Measurements from ENCODE around the gene AQP1.

Gene AQP1

DNA sequence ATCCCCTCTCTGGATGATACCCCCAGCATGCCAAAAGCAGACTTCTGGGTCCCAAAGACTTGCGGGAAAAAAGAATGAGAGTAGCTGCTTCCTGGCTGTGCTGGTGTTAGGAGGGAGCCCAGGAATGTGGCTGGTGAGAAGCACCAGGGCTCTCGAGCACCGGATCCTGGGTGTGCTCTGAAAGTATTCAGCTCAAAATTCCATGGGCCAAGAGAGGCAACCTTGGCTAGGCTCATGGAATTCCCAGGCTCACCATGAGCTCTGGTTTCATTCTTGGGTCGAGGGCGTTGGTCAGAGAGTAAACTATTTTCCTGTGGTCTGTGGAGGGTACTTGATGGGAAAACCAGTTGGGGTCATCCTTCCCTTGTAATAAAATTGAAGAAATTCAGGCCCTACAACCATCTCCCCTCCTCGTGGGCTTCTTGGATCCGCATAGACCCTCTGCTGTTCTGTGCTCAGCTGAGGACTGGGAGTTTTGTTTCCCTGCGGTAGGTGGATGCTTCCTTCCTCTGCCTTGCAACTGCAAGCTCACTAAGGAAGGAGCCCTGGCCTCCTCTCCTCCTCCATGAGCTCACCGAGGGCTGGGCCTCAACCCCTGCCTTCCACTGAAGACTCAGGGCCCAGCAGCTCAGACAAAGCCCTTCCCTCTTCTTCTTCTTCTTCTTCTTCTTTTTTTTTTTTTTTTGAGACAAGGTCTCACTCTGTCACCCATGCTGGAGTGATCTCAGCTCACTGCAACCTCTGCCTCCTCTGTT lies 34.5 kb upstream of the AQP1 start:
- Mint-ChIP-seq H3K27ac (no peak overlapping the region), H3K27me3 (no peaks in the 10 kb centered on the region)

DNA sequence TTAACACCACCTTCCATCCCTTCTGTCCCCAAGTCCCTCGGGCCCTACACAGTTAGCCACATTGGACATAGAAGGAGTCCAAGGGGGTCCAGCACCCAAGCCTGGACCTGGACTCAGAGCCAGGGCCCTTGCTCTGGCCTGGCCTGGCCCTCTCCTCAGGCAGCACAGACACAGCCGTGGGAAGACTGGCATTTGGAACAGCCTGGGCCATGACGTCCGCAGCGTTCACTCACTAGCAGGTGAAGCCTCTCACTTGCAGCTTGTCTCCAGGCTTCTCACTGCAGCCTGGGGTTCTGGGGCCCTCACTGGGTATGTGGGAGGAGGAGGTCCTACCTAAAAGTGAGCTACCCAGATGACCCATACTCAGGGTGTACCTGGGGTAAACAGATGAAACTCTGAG lies 33.7 kb upstream of the AQP1 start:
- H3K36me3 Mint-ChIP-seq (ENCODE audit: low read depth), result no peaks in the 10 kb centered on the region
- H3K4me1 Mint-ChIP-seq (ENCODE audit: low read depth), result no peaks in the 10 kb centered on the region
- H3K27me3 Mint-ChIP-seq, result no peaks in the 10 kb centered on the region
- no peaks in the 10 kb centered on the region for H3K9me3 Mint-ChIP-seq
- H3K4me3 Mint-ChIP-seq, result no peak overlapping the region
- H3K27ac Mint-ChIP-seq, result no peak overlapping the region
- no peak for DNase-seq

More for the DNA sequence above, 34.5 kb upstream of the AQP1 start:
- no peaks in the 10 kb centered on the region for H3K4me1 Mint-ChIP-seq (ENCODE audit: low read depth)
- no peaks in the 10 kb centered on the region for H3K9me3 Mint-ChIP-seq
- H3K36me3 Mint-ChIP-seq (ENCODE audit: low read depth), result no peaks in the 10 kb centered on the region
- no peak overlapping the region for H3K4me3 Mint-ChIP-seq
- DNase-seq, result no peak

DNA sequence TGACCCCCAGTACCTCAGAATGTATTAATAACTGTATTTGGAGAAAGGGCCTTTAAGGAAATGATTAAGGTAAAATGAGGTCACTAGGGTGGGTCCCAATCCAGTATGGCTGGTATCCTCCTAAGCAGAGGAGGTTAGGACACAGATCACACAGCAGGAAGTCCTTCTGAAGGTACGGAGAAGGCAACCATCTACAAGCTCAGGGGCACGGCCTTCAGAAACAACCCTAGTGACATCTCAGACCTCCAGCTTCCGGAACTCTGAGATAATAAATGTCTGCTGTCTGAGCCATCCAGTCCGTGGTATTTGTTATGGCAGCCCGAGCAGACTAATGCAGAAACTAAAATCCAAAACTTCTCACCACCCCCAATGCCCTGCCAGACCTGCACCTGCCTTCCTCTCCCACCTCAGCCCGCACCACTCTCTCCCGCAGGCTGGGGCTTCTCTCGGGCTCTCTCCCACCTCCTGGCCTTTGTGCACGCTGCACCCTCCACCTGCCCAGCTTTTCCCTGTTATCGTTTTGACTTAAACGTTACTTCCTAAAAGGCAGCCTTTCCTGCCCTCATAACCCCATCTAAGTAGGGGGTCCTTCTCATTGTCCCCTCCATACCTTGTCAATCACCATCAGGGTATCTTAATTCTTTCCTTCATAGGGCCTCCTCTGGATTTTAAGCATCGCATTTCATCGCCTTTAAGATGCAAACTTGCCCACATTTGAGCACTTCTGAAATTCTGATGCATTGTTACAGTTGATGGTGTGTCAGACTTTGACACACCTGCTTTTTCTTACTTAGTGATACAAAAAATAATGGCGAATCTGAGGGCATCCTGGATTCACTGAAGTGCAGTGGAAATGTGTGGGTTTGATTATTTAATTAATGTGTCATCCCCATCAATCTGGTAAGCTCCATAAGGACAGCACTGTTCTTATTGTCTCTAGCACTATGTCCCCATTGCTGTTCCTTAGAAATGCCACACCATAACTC lies 32.2 kb upstream of the AQP1 start:
- Mint-ChIP-seq H3K9me3 (no peaks in the 10 kb centered on the region), H3K27me3 (no peaks in the 10 kb centered on the region), H3K36me3 (ENCODE audit: low read depth) (no peaks in the 10 kb centered on the region), H3K4me3 (no peak overlapping the region), H3K27ac (no peak overlapping the region), H3K4me1 (ENCODE audit: low read depth) (no peaks in the 10 kb centered on the region)
- DNase-seq, result no peak

DNA sequence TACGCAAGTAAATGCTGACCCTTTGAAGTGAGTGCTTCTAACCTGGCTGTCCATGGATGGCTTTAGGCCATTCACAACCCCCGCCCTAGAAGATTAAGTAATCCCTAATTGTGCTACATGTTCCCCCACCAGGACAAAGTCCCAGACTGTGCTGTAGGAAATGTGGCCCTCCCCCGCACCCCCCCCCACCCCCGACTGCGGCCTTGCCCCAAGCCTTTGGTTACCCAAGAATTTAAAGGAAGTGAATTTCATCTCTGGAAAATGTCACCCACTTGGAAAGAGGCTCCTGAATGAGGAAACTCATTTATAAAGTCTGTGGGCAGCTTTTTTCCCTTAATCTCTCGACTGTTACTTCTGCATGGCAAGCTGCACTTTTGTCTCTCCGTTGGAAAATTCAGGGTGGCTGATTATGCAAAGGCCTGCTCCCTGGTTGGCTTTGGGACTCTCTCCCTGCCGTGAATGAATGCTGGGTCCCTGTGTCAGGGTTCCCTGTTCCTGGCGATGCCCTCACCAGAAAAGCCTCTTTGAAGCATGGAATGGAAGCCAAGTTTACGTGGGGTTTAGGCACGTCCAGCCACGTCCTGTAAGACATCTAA lies 31.4 kb upstream of the AQP1 start:
- Mint-ChIP-seq H3K4me1 (ENCODE audit: low read depth) (no peaks in the 10 kb centered on the region), H3K36me3 (ENCODE audit: low read depth) (no peaks in the 10 kb centered on the region), H3K9me3 (no peaks in the 10 kb centered on the region), H3K27me3 (no peaks in the 10 kb centered on the region), H3K27ac (no peak overlapping the region), H3K4me3 (no peak overlapping the region)
- no peak for DNase-seq

DNA sequence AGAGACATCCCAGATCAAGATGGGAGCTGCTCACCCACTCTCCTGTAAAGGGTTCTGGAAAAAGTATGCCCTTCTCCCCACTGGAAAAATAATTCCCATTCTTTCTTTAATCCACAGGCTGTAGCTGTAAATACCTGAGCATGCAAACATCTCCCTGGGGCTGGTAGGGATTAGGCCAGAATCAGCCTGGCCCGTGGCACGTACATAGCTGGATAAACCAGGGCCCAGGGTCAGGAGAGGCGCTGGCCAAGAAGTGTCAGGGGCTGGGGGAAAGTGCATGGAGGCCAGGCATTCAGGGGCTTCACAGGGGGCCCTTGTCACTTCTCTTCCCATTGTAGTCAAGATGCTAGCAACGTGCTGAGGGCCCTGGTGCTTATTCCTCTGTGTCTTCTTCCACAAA lies 30.7 kb upstream of the AQP1 start:
- H3K9me3 Mint-ChIP-seq, result no peaks in the 10 kb centered on the region
- H3K36me3 Mint-ChIP-seq (ENCODE audit: low read depth), result no peaks in the 10 kb centered on the region
- no peak for DNase-seq
- no peaks in the 10 kb centered on the region for H3K27me3 Mint-ChIP-seq
- no peak overlapping the region for H3K27ac Mint-ChIP-seq
- H3K4me1 Mint-ChIP-seq (ENCODE audit: low read depth), result no peaks in the 10 kb centered on the region
- H3K4me3 Mint-ChIP-seq, result no peak overlapping the region

DNA sequence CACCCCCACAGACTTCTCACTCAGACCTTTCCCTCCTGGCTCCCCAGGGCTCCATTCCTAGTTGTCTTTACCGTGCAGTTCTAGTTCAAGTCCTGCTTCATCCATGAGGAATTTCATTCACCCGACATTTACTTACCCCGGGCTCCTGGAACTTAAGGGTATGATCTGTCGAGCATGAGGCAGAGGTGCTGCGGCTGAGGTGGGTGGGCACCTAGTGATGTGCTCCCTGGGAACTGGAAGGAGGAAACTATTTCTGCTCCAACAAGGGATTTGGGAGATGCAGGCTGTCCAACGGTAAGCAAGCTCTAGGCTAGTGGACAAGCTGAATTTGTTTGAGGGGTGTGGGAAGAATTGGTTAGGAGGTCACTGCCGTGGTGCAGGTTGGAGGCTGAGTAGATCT lies 30.2 kb upstream of the AQP1 start:
- Mint-ChIP-seq H3K27me3 (no peaks in the 10 kb centered on the region), H3K9me3 (no peaks in the 10 kb centered on the region), H3K4me3 (no peak overlapping the region), H3K27ac (no peak overlapping the region), H3K4me1 (ENCODE audit: low read depth) (no peaks in the 10 kb centered on the region), H3K36me3 (ENCODE audit: low read depth) (no peaks in the 10 kb centered on the region)
- DNase-seq, result no peak

DNA sequence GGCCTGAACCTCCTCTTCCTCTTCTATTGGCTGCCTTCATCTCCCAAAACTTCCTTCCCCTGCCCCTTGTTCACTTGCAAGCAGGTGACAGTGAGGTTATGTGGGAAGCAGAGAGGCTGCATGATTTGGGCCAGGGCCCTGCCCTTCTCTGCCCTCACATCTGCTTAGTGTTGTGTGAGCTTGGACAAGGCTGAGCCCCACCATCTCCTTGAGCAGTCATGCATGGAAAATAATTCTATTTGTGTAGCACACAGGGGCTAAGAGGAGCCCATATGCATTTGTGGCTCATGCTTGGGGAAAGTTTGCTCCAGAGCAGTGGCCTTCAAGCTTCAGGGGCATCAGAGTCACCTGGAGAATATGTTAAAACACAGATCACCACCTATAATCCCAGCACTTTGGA lies 26.8 kb upstream of the AQP1 start:
- Mint-ChIP-seq H3K4me3 (no peak overlapping the region), H3K27ac (no peak overlapping the region), H3K27me3 (no peaks in the 10 kb centered on the region), H3K9me3 (no peaks in the 10 kb centered on the region), H3K4me1 (ENCODE audit: low read depth) (no peaks in the 10 kb centered on the region), H3K36me3 (ENCODE audit: low read depth) (no peaks in the 10 kb centered on the region)
- no peak for DNase-seq

DNA sequence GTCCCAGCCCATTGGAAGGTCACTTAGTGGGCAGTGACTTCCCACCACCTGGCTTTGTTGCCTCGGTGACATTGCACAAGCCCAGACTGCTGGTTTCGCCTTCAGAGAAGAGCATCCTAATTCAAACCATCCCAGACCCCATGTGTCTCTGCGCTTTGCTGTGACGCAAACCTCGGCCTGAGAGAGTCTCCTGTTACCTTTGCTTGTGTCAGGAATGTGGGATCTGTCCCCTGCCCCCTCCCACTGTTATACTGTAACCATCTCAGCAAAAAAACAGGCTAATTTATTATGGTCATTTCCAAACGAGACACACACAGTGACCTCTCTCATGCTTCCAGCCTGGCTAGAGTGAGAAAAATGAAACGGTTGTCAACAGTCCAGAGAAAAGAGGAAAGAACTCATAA lies 25.0 kb upstream of the AQP1 start:
- no peaks in the 10 kb centered on the region for H3K36me3 Mint-ChIP-seq (ENCODE audit: low read depth)
- H3K9me3 Mint-ChIP-seq, result peaks cover 5% of the 10 kb centered on the region
- no peak overlapping the region for H3K27ac Mint-ChIP-seq

DNA sequence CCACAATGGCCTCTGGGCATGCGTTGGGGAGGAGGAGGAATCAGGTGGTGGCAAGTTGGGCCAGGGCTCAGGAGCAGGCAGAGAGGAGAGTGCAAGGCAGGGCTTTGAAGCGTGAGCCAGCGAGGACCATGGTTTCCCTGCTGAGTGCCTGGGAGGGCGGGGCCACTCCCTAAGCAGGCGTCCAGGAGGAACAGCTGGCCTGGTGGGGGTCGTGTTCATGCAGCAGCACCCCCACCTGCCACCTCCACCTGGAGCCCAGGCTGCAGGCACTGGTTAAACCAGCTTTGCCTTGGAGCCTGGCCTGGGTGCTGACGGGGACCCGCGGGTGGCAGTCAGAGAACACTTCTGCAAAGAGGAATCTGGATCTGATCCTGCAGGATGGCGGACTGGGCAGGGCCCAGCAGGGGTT lies 24.2 kb upstream of the AQP1 start:
- no peak for DNase-seq
- no peaks in the 10 kb centered on the region for H3K36me3 Mint-ChIP-seq (ENCODE audit: low read depth)
- H3K4me3 Mint-ChIP-seq, result no peak overlapping the region
- H3K4me1 Mint-ChIP-seq (ENCODE audit: low read depth), result no peaks in the 10 kb centered on the region
- no peak overlapping the region for H3K27ac Mint-ChIP-seq
- peaks cover 5% of the 10 kb centered on the region for H3K9me3 Mint-ChIP-seq
- H3K27me3 Mint-ChIP-seq, result no peaks in the 10 kb centered on the region

More for the DNA sequence above, 25.0 kb upstream of the AQP1 start:
- DNase-seq, result no peak
- no peaks in the 10 kb centered on the region for H3K4me1 Mint-ChIP-seq (ENCODE audit: low read depth)
- H3K4me3 Mint-ChIP-seq, result no peak overlapping the region
- H3K27me3 Mint-ChIP-seq, result no peaks in the 10 kb centered on the region

DNA sequence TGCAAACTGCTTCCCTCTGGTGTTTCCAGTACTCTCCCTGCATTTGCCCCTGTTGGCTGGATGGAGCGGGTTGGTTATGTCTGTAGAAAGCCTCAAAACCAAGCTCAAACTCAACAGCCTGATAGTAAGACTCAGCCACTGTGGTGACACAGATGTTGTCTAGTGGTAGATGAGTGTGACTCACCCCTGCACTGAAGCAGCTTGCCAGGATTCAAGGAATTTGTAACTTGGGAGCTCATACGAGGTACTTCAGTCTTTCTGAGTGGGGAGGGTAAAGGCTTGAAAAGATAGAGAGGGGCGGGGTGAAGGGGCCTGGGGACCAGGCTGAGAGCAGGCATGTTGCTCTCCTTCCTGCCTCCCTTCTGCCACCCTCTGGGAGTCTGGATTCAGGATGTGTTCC lies 22.9 kb upstream of the AQP1 start:
- H3K4me3 Mint-ChIP-seq, result no peak overlapping the region
- no peak overlapping the region for H3K27ac Mint-ChIP-seq
- no peaks in the 10 kb centered on the region for H3K36me3 Mint-ChIP-seq (ENCODE audit: low read depth)
- no peak for DNase-seq
- H3K27me3 Mint-ChIP-seq, result no peaks in the 10 kb centered on the region
- peaks cover 5% of the 10 kb centered on the region for H3K9me3 Mint-ChIP-seq
- no peaks in the 10 kb centered on the region for H3K4me1 Mint-ChIP-seq (ENCODE audit: low read depth)

DNA sequence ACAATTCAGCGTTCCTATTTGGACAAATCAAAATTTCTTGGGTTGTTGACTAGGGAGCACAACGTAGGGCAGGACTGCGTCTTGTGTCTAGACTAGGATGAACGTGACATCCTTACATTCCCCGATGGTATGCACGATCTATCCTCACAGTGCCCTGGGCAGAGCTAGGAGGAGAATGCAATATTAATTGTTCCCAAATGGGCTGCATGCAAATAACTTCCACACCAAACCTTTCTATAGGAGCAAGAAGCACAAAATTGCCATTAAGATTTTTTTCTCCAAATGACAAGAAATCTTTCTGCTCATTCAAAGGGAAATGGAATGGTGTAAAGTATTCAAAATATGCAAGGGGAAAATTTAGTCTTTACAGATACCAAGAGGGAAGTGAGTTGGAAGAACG lies 21.4 kb upstream of the AQP1 start:
- DNase-seq, result no peak
- Mint-ChIP-seq H3K36me3 (ENCODE audit: low read depth) (no peaks in the 10 kb centered on the region), H3K27me3 (no peaks in the 10 kb centered on the region), H3K27ac (no peak overlapping the region), H3K9me3 (peaks cover 5% of the 10 kb centered on the region), H3K4me1 (ENCODE audit: low read depth) (no peaks in the 10 kb centered on the region), H3K4me3 (no peak overlapping the region)

DNA sequence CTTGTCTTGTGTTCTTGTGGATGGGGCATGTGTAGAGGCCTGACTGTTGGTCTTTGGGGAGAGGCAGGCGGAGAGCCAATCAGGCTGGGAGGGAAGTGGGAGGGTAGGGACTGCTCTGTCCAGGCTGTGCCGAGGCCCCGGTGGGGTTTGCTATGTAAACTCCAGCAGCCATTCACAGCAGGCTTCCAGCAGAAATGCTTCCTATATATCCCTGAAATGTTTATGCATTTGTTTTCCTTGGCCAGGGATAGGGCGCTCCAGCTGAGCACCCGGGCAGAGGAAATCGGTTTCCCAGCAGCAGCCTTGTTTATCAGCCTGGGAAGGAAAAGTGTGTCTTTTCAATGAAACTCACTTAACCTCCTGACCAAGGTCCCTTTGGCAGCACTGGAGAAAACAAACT lies 18.3 kb upstream of the AQP1 start:
- Mint-ChIP-seq H3K27ac (no peak overlapping the region), H3K36me3 (ENCODE audit: low read depth) (no peaks in the 10 kb centered on the region), H3K4me3 (no peak overlapping the region), H3K27me3 (no peaks in the 10 kb centered on the region), H3K4me1 (ENCODE audit: low read depth) (no peaks in the 10 kb centered on the region), H3K9me3 (peaks cover 5% of the 10 kb centered on the region)
- no peak for DNase-seq

DNA sequence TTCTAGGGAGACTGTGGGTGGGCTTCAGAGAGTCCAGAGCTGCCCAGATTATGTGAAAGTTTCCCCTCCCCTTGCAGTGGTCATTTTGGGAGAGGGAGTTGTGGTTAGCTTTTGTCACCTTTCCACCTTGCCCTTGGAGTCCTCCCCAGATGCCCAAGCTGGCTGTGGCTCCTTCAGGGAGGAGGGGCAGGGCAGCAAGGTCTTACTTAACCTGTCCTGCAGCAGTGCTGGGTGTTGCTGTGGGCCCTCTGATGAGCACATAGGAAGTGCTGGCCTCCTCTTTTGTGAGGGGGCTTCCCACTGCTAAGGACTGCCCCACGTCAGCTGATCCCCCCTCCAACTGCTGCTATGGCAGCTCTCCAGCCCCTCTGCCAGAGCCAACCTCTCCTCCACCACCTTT lies 17.6 kb upstream of the AQP1 start:
- H3K36me3 Mint-ChIP-seq (ENCODE audit: low read depth), result no peaks in the 10 kb centered on the region
- no peak overlapping the region for H3K27ac Mint-ChIP-seq
- peaks cover 5% of the 10 kb centered on the region for H3K9me3 Mint-ChIP-seq
- H3K27me3 Mint-ChIP-seq, result no peaks in the 10 kb centered on the region
- DNase-seq, result no peak
- no peaks in the 10 kb centered on the region for H3K4me1 Mint-ChIP-seq (ENCODE audit: low read depth)
- H3K4me3 Mint-ChIP-seq, result no peak overlapping the region

DNA sequence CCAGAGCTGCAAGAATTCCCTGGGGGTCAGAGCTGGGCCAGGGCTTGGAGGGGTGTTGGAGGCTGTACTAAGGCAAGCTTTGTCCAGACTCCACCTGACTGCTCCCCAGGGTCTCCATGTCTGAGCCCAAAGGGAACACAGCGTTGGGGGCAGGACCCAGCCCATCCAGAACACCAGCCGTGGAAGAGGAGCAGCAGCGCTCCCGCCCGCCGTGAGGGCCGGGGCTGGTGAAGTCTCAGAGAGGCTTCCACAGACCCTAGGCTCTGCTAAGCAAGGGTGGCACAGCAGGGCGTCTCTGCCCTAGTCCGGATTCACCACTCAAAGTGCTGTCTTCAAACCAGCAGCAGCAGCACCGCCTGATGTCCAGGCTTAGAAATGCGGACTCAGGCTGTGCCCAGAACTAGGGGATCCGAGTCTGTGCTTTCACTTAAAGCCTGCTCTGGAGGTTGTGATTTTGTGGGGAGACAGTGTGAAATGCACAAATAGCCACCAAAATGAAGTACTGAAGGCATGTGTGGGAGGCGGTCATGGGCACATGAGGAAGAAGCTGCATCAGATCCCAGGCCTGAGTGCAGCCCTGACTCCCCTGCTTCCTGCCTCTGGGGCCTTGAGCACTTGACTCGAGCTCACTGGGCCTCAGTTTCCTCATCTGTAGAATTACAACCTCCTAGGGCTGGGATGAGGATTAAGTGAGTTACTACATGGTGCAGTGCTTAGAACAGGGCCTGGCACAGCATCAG lies 16.6 kb upstream of the AQP1 start:
- no peaks in the 10 kb centered on the region for H3K27me3 Mint-ChIP-seq
- H3K27ac Mint-ChIP-seq, result no peak overlapping the region
- H3K9me3 Mint-ChIP-seq, result peaks cover 5% of the 10 kb centered on the region
- no peaks in the 10 kb centered on the region for H3K36me3 Mint-ChIP-seq (ENCODE audit: low read depth)
- no peak for DNase-seq
- no peak overlapping the region for H3K4me3 Mint-ChIP-seq
- H3K4me1 Mint-ChIP-seq (ENCODE audit: low read depth), result no peaks in the 10 kb centered on the region

Measured in activated T-cell treated with anti-CD3 and anti-CD28 coated beads, Interleukin-2, amount 50 U/mL, for 24 hours (primary cell).